ENCODE data around the gene STX2.

GRCh38 chr12:130825771-130826150 lies 13.3 kb downstream of the STX2 start:
- TF ChIP-seq CTCF (IDR thresholded peaks at IDR 0.05) (no peak), POLR2A (IDR thresholded peaks at IDR 0.05) (no peak)
